HCT116 (cell line): ENCODE data around the gene SLC26A9. TPM values are rescaled to one million over a fixed set of nuclear protein-coding genes. Genes with fewer than 3 reads are reported as not detected.

ENCODE experiments used
- ATAC-seq: fragments of 200-7000 bp; cut with Tn5 transposase; 2 replicates; pipeline ENCODE4 v1.9.1; 2020; ENCODE audit warnings: mild to moderate bottlenecking, moderate library complexity
- BruUV-seq: library from RNA; stranded (reverse); fragments of 400-500 nt; replicated peaks from 2 replicates; lab custom pipeline; 2021; lab: Mats Ljungman, UMichigan
- CTCF ChIA-PET: fragments of 300-600 bp; sonication (Branson Sonifier 250); formaldehyde crosslinking; loops from one replicate; lab custom pipeline; 2021; ENCODE audit warnings: antibody characterized with exemption; lab: Charles Lee
- POLR2A ChIA-PET: fragments of 300-600, 350-600 bp; sonication (Branson Sonifier 250); formaldehyde crosslinking; loops from one replicate; lab custom pipeline; 2021; ENCODE audit warnings: antibody characterized with exemption; lab: Charles Lee
- RAD21 ChIA-PET, 2 experiments: fragments of 300-600 bp; sonication (Branson Sonifier 250); formaldehyde crosslinking; loops; one replicate each; lab custom pipeline; 2023; ENCODE audit warnings: low total read pairs in 2 of 2; ENCODE audit not compliant: uncharacterized antibody in 2 of 2, unreplicated experiment in 2 of 2, low non-redundant PET in 1 of 2; lab: Charles Lee
- DNase-seq: peaks from one replicate; pipeline ENCODE4 v3.0.0-alpha.2; 2010; ENCODE audit warnings: low read depth, low spot score
- H2AFZ ChIP-seq: fragments of 200-600 bp; shearing (Covaris generic), sonication (generic); 2 replicates; pipeline ENCODE4 v1.6.1; 2017; ENCODE audit warnings: low read depth, mixed run types, mixed read lengths, antibody characterized with exemption, low read length; ENCODE audit not compliant: poor library complexity, severe bottlenecking
- H3K27ac ChIP-seq: 2 replicates; pipeline ENCODE4 v1.5.1; 2012; ENCODE audit warnings: low read depth, low read length
- H3K27me3 ChIP-seq: fragments of 200-600 bp; sonication (generic); 2 replicates; pipeline ENCODE4 v1.6.1; 2016; ENCODE audit warnings: mixed run types, low read length, mixed read lengths; ENCODE audit not compliant: insufficient read depth
- H3K36me3 ChIP-seq, 2 experiments: fragments of 200-500 bp in 1 of 2; fragments of 200-600 bp in 1 of 2; sonication (Bioruptor generic) in 1 of 2; sonication (generic) in 1 of 2; 2 replicates each; pipeline versions ENCODE4 v1.5.1 to v1.6.1; 2014 to 2016; ENCODE audit warnings: low read length in 2 of 2, inconsistent platforms in 1 of 2, mixed read lengths in 1 of 2, mixed run types in 1 of 2; ENCODE audit not compliant: insufficient read depth in 2 of 2, control insufficient read depth in 1 of 2
- H3K4me1 ChIP-seq, 2 experiments: fragments of 200-600 bp in 1 of 2; sonication (generic) in 1 of 2; 2 replicates each; pipeline versions ENCODE4 v1.5.1 to v1.6.1; 2012 to 2017; ENCODE audit warnings: low read length in 2 of 2, inconsistent platforms in 1 of 2, mild to moderate bottlenecking in 1 of 2, mixed read lengths in 1 of 2, mixed run types in 1 of 2, moderate library complexity in 1 of 2; ENCODE audit not compliant: insufficient read depth in 2 of 2, control insufficient read depth in 1 of 2
- H3K4me2 ChIP-seq: fragments of 200-600 bp; sonication (generic); 2 replicates; pipeline ENCODE4 v1.6.1; 2017; ENCODE audit warnings: mixed run types, low read length, mixed read lengths
- H3K4me3 ChIP-seq, 2 experiments: fragments of 200-600 bp in 1 of 2; sonication (generic) in 1 of 2; replicated peaks in 1 of 2; 2 replicates each; pipeline ENCODE4 v1.5.1; 2011 to 2016; ENCODE audit warnings: low read length in 2 of 2, control low read depth in 1 of 2, low read depth in 1 of 2, mild to moderate bottlenecking in 1 of 2, mixed read lengths in 1 of 2, mixed run types in 1 of 2
- H3K79me2 ChIP-seq: fragments of 200-600 bp; sonication (generic); 2 replicates; pipeline ENCODE4 v1.6.1; 2017; ENCODE audit warnings: mild to moderate bottlenecking, mixed run types, low read length, moderate library complexity, mixed read lengths; ENCODE audit not compliant: insufficient read depth
- H3K9ac ChIP-seq: fragments of 200-600 bp; sonication (generic); 2 replicates; pipeline ENCODE4 v1.6.1; 2016; ENCODE audit warnings: low read length, mixed read lengths
- H3K9me2 ChIP-seq: fragments of 200-600 bp; sonication (generic), shearing (Covaris generic); 2 replicates; pipeline ENCODE4 v1.6.1; 2017; ENCODE audit warnings: mixed run types, mild to moderate bottlenecking, moderate library complexity; ENCODE audit not compliant: insufficient read depth
- H3K9me3 ChIP-seq, 2 experiments: fragments of 200-500 bp in 1 of 2; fragments of 200-600 bp in 1 of 2; sonication (Bioruptor generic) in 1 of 2; sonication (generic) in 1 of 2; 2 replicates each; pipeline ENCODE4 v1.6.1; 2014 to 2017; ENCODE audit warnings: low read length in 2 of 2, mixed read lengths in 2 of 2, inconsistent platforms in 1 of 2, low read depth in 1 of 2, mild to moderate bottlenecking in 1 of 2, mixed run types in 1 of 2, moderate library complexity in 1 of 2; ENCODE audit not compliant: control insufficient read depth in 1 of 2, insufficient read depth in 1 of 2
- H4K20me1 ChIP-seq: fragments of 200-600 bp; sonication (generic), shearing (Covaris generic); 2 replicates; pipeline ENCODE4 v1.6.1; 2017; ENCODE audit warnings: mixed run types, mild to moderate bottlenecking, moderate library complexity; ENCODE audit not compliant: insufficient read depth
- EZH2phosphoT487 ChIP-seq: fragments of 200-600 bp; IDR thresholded peaks from 2 replicates; pipeline ENCODE4 v1.6.1; 2018; ENCODE audit warnings: antibody characterized with exemption, borderline replicate concordance
- SIN3A ChIP-seq: IDR thresholded peaks from 2 replicates; pipeline ENCODE4 v1.6.1; 2012; ENCODE audit warnings: low read depth
- SRF ChIP-seq: IDR thresholded peaks from 2 replicates; pipeline ENCODE4 v1.6.1; 2012; ENCODE audit warnings: low read depth
- TCF7L2 ChIP-seq: IDR thresholded peaks from 2 replicates; pipeline ENCODE4 v1.7.0; 2011; ENCODE audit warnings: borderline replicate concordance, inconsistent platforms; ENCODE audit not compliant: insufficient read depth, insufficient read length; ENCODE audit errors: extremely low read depth
- ZFX ChIP-seq: fragments of 450-650 bp; IDR thresholded peaks from 2 replicates; pipeline ENCODE4 v1.6.1; 2017
- intact Hi-C: fragments of 100-400 bp; cut with micrococcal nuclease; formaldehyde crosslinking; loops from 2 replicates; pipeline ENCODE4 v1.10.0; 2022
- total RNA-seq: library from RNA; stranded (reverse); gene quantifications from one replicate; pipeline ENCODE4 v1.2.1, GENCODE V29; 2021; ENCODE audit not compliant: unreplicated experiment
- TF ChIP-seq, protein P1 (sequence below), 3 experiments: fragments of 200-600 bp in 1 of 3; sonication (generic) in 1 of 3; IDR thresholded peaks in 2 of 3; conservative IDR thresholded peaks in 1 of 3; 2 replicates each; pipeline ENCODE4 v1.5.1; 2012 to 2017; ENCODE audit warnings: low read depth in 2 of 3, low read length in 2 of 3, antibody characterized with exemption in 1 of 3, borderline replicate concordance in 1 of 3, control low read depth in 1 of 3, mild to moderate bottlenecking in 1 of 3, mixed read lengths in 1 of 3, mixed run types in 1 of 3, moderate library complexity in 1 of 3; ENCODE audit not compliant: insufficient read depth in 1 of 3
- TF ChIP-seq, protein P2 (sequence below): IDR thresholded peaks from 2 replicates; pipeline ENCODE4 v1.6.1; 2011; ENCODE audit warnings: mild to moderate bottlenecking, low read length, moderate library complexity; ENCODE audit not compliant: insufficient replicate concordance; ENCODE audit errors: extremely low read depth

SLC26A9 gene
- total RNA-seq, 1 experiment from 2014 or later, result not detected

DNA sequence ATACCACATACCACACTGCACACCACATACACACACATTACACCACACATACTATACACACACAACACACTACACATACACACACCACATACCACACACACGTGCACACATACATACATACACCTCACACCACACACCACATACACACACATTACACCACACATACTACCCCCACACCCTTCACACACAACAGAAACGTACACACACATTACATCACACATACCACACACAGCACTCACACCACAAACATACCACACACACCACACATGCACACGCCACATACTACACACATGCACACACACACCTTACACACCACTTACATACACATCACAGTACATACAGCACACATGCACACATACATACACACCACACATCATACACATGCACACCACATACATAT lies 31.5 kb upstream of the SLC26A9 start:
- intact Hi-C loops, result loop anchor here (5.0 kb wide), 1 partner anchor 382 kb away; no protein-coding TSS in a partner anchor
- no peaks in the 10 kb centered on the region for H3K9me3 ChIP-seq
- peaks cover 6 to 10% of the 10 kb centered on the region in 2 experiments; a peak in 3 of 4 replicates for H3K4me1 ChIP-seq
- H3K27me3 ChIP-seq, result no peaks in the 10 kb centered on the region
- no peak overlapping the region for H3K4me2 ChIP-seq
- H3K27ac ChIP-seq, result no peak overlapping the region
- H3K9ac ChIP-seq, result no peak overlapping the region
- no peak overlapping the region for H3K4me3 ChIP-seq
- no peaks in the 10 kb centered on the region for H3K36me3 ChIP-seq
- BruUV-seq, result no TSS peak
- ChIA-PET RAD21 (no interaction called here), CTCF (no interaction called here), POLR2A (no interaction called here)
- no peaks in the 10 kb centered on the region for H4K20me1 ChIP-seq
- no peaks in the 10 kb centered on the region for H3K79me2 ChIP-seq
- DNase-seq (no peak), ATAC-seq (no peak)
- no peaks in the 10 kb centered on the region for H3K9me2 ChIP-seq
- H2AFZ ChIP-seq, result no peak overlapping the region
- TF ChIP-seq EZH2phosphoT487, result no peak

DNA sequence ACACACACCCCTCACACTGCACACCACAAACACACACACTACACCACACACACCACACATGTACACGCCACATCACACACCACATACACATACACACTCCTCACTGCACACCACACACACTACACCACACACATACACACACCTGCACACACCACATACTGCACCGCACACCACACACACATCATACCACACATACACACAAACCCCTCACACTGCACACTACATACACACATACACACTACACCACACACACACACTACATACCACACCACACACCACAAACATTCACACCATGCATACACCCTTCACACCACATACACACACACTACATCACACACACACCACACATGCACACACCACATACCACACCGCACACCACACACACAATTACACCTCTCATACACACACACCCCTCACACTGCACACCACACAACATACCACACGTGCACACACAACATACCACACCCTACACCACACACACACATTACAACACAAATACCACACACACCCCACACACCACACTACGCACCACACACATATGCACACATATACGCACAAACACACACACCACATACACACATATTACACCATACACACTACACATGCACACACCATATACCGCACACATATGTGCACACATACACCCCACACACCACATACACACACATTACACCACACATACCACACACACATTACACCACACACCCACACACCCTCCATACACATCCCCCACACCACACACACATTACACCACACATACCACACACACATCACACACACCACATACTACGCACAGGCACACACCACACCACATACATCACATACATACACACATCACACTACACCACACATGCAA lies 30.3 kb upstream of the SLC26A9 start:
- H3K27me3 ChIP-seq, result no peaks in the 10 kb centered on the region
- BruUV-seq, result no TSS peak
- no peaks in the 10 kb centered on the region for H3K9me2 ChIP-seq
- no peak overlapping the region for H3K4me2 ChIP-seq
- ChIA-PET RAD21 (no interaction called here), CTCF (no interaction called here), POLR2A (no interaction called here)
- ATAC-seq (no peak), DNase-seq (no peak)
- H4K20me1 ChIP-seq, result no peaks in the 10 kb centered on the region
- no peaks in the 10 kb centered on the region for H3K79me2 ChIP-seq
- no peak overlapping the region for H3K4me3 ChIP-seq
- no peak overlapping the region for H3K9ac ChIP-seq
- H3K27ac ChIP-seq, result no peak overlapping the region
- peaks cover 6 to 10% of the 10 kb centered on the region in 2 experiments; a peak in 3 of 4 replicates for H3K4me1 ChIP-seq
- no peaks in the 10 kb centered on the region for H3K9me3 ChIP-seq
- TF ChIP-seq ZFX (no peak), EZH2phosphoT487 (no peak), SIN3A (no peak), SRF (no peak), TCF7L2 (no peak)
- TF ChIP-seq, protein P1, sequence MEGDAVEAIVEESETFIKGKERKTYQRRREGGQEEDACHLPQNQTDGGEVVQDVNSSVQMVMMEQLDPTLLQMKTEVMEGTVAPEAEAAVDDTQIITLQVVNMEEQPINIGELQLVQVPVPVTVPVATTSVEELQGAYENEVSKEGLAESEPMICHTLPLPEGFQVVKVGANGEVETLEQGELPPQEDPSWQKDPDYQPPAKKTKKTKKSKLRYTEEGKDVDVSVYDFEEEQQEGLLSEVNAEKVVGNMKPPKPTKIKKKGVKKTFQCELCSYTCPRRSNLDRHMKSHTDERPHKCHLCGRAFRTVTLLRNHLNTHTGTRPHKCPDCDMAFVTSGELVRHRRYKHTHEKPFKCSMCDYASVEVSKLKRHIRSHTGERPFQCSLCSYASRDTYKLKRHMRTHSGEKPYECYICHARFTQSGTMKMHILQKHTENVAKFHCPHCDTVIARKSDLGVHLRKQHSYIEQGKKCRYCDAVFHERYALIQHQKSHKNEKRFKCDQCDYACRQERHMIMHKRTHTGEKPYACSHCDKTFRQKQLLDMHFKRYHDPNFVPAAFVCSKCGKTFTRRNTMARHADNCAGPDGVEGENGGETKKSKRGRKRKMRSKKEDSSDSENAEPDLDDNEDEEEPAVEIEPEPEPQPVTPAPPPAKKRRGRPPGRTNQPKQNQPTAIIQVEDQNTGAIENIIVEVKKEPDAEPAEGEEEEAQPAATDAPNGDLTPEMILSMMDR (IDR thresholded peaks at IDR 0.05 in 2 of 3, conservative IDR thresholded peaks at IDR 0.05 in 1 of 3; ENCODE audit: borderline replicate concordance in 1 of 3, insufficient read depth in 1 of 3, low read depth in 2 of 3, low read length in 2 of 3), result no peak
- TF ChIP-seq, protein P2, sequence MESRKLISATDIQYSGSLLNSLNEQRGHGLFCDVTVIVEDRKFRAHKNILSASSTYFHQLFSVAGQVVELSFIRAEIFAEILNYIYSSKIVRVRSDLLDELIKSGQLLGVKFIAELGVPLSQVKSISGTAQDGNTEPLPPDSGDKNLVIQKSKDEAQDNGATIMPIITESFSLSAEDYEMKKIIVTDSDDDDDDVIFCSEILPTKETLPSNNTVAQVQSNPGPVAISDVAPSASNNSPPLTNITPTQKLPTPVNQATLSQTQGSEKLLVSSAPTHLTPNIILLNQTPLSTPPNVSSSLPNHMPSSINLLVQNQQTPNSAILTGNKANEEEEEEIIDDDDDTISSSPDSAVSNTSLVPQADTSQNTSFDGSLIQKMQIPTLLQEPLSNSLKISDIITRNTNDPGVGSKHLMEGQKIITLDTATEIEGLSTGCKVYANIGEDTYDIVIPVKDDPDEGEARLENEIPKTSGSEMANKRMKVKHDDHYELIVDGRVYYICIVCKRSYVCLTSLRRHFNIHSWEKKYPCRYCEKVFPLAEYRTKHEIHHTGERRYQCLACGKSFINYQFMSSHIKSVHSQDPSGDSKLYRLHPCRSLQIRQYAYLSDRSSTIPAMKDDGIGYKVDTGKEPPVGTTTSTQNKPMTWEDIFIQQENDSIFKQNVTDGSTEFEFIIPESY, result no peak
- TF ChIP-seq, all 23 proteins: peak for 0
- Histone ChIP-seq H2AFZ (no peak overlapping the region), H3K36me3 (no peaks in the 10 kb centered on the region)
- intact Hi-C loops, result no loop called here
